IMR-90 (cell line): ENCODE data around the gene MDC1. TPM values are rescaled to one million over a fixed set of nuclear protein-coding genes. Genes with fewer than 3 reads are reported as not detected.
A peak's percentile ranks its signal among the peaks of the same experiment; 100 is the strongest.

Experiments used
- ATAC-seq: fragments of 200-7000 bp; cut with Tn5 transposase; 2 replicates; pipeline ENCODE4 v1.9.1; 2020; ENCODE audit warnings: low read depth, mild to moderate bottlenecking, moderate library complexity
- BruUV-seq: library from RNA; stranded (reverse); fragments of 400-500 nt; replicated peaks from 2 replicates; lab custom pipeline; 2021; lab: Mats Ljungman, UMichigan
- CTCF ChIA-PET: fragments of 300-600 bp; formaldehyde crosslinking; extraction: SDS; loops from one replicate; lab custom pipeline; 2021; ENCODE audit warnings: antibody characterized with exemption; lab: Yijun Ruan, JAX
- POLR2A ChIA-PET: fragments of 300-600 bp; sonication (Branson Sonifier 250); formaldehyde crosslinking; loops from one replicate; lab custom pipeline; 2022; ENCODE audit warnings: antibody characterized with exemption; ENCODE audit not compliant: unreplicated experiment; lab: Charles Lee
- DNase-seq: peaks from one replicate; pipeline ENCODE4 v3.0.0; 2013
- H2AFZ ChIP-seq: replicated peaks from 2 replicates; pipeline ENCODE3; 2013; ENCODE audit warnings: low read length, mild to moderate bottlenecking; ENCODE audit not compliant: poor library complexity
- H2AK5ac ChIP-seq: 2 replicates; pipeline ENCODE4 v1.6.1; 2013; ENCODE audit warnings: low read depth, low read length, inconsistent platforms
- H2AK9ac ChIP-seq: replicated peaks from 2 replicates; pipeline ENCODE3; 2013; ENCODE audit warnings: mild to moderate bottlenecking, low read depth, low read length, moderate library complexity; ENCODE audit not compliant: poor library complexity
- H2BK120ac ChIP-seq: 2 replicates; pipeline ENCODE4 v1.6.1; 2013; ENCODE audit warnings: low read depth, low read length, inconsistent platforms
- H2BK15ac ChIP-seq: 3 replicates; pipeline ENCODE4 v1.6.1; 2013; ENCODE audit warnings: low read depth, low read length, inconsistent platforms
- H2BK20ac ChIP-seq: 2 replicates; pipeline ENCODE4 v1.6.1; 2013; ENCODE audit warnings: low read depth, mild to moderate bottlenecking, inconsistent platforms, low read length, moderate library complexity
- H2BK5ac ChIP-seq: 2 replicates; pipeline ENCODE4 v1.6.1; 2013; ENCODE audit warnings: mild to moderate bottlenecking, low read depth, low read length, inconsistent platforms; ENCODE audit not compliant: poor library complexity, severe bottlenecking
- H3K14ac ChIP-seq: replicated peaks from 2 replicates; pipeline ENCODE4 v1.6.1; 2013; ENCODE audit warnings: low read depth, low read length, inconsistent platforms
- H3K18ac ChIP-seq: 2 replicates; pipeline ENCODE4 v1.6.1; 2013; ENCODE audit warnings: low read depth, low read length, control low read depth
- H3K23ac ChIP-seq: 2 replicates; pipeline ENCODE4 v1.6.1; 2013; ENCODE audit warnings: low read depth, low read length, inconsistent platforms
- H3K27ac ChIP-seq: 2 replicates; pipeline ENCODE4 v1.5.1; 2013; ENCODE audit warnings: mild to moderate bottlenecking, control low read depth, low read length; ENCODE audit not compliant: insufficient read depth
- H3K27me3 ChIP-seq: 2 replicates; pipeline ENCODE4 v1.6.1; 2013; ENCODE audit warnings: low read length; ENCODE audit not compliant: control insufficient read depth, insufficient read depth
- H3K36me3 ChIP-seq: 2 replicates; pipeline ENCODE4 v1.6.1; 2013; ENCODE audit warnings: low read length, mixed read lengths; ENCODE audit not compliant: control insufficient read depth, insufficient read depth
- H3K4ac ChIP-seq: 2 replicates; pipeline ENCODE4 v1.6.1; 2013; ENCODE audit warnings: low read depth, low read length, inconsistent platforms
- H3K4me1 ChIP-seq: 2 replicates; pipeline ENCODE4 v1.6.1; 2013; ENCODE audit warnings: low read length, mixed read lengths; ENCODE audit not compliant: control insufficient read depth, insufficient read depth
- H3K4me2 ChIP-seq: 2 replicates; pipeline ENCODE4 v1.6.1; 2013; ENCODE audit warnings: low read depth, mild to moderate bottlenecking, control low read depth, low read length, moderate library complexity
- H3K4me3 ChIP-seq: 2 replicates; pipeline ENCODE4 v1.5.1; 2013; ENCODE audit warnings: low read depth, mild to moderate bottlenecking, control low read depth, low read length, moderate library complexity; ENCODE audit not compliant: insufficient read depth
- H3K56ac ChIP-seq: 2 replicates; pipeline ENCODE4 v1.6.1; 2013; ENCODE audit warnings: low read length, inconsistent platforms; ENCODE audit not compliant: insufficient read depth; ENCODE audit errors: extremely low read depth
- H3K79me1 ChIP-seq, 2 experiments: 2 replicates each; pipeline ENCODE4 v1.6.1; 2013; ENCODE audit warnings: low read length in 2 of 2, inconsistent platforms in 1 of 2, low read depth in 1 of 2
- H3K9ac ChIP-seq: 2 replicates; pipeline ENCODE4 v1.6.1; 2013; ENCODE audit warnings: low read depth, low read length, control low read depth
- H3K9me1 ChIP-seq: 2 replicates; pipeline ENCODE4 v1.6.1; 2013; ENCODE audit warnings: low read length, inconsistent platforms; ENCODE audit not compliant: insufficient read depth
- H3K9me3 ChIP-seq: 2 replicates; pipeline ENCODE4 v1.6.1; 2013; ENCODE audit warnings: low read length; ENCODE audit not compliant: control insufficient read depth, insufficient read depth
- H4K20me1 ChIP-seq: 2 replicates; pipeline ENCODE4 v1.6.1; 2013; ENCODE audit warnings: low read length, inconsistent platforms; ENCODE audit not compliant: insufficient read depth
- H4K5ac ChIP-seq: 2 replicates; pipeline ENCODE4 v1.6.1; 2013; ENCODE audit warnings: mild to moderate bottlenecking, low read depth, low read length, control low read depth
- H4K8ac ChIP-seq, 2 experiments: 2 replicates each; pipeline ENCODE4 v1.6.1; 2013; ENCODE audit warnings: low read depth in 2 of 2, low read length in 2 of 2, control low read depth in 1 of 2, inconsistent platforms in 1 of 2
- H4K91ac ChIP-seq: 2 replicates; pipeline ENCODE4 v1.6.1; 2013; ENCODE audit warnings: low read depth, low read length, inconsistent platforms; ENCODE audit not compliant: insufficient read depth
- BHLHE40 ChIP-seq: fragments of 150-350 bp; IDR thresholded peaks from 2 replicates; pipeline ENCODE4 v1.6.1; 2016; ENCODE audit warnings: mild to moderate bottlenecking, low read depth, low read length
- FOS ChIP-seq: fragments of 150-350 bp; IDR thresholded peaks from 2 replicates; pipeline ENCODE4 v1.6.1; 2016; ENCODE audit warnings: low read depth, low read length
- MAFK ChIP-seq: IDR thresholded peaks from 2 replicates; pipeline ENCODE4 v1.6.1; 2012; ENCODE audit warnings: low read depth, low read length, improper control_type of control experiment
- MAZ ChIP-seq: IDR thresholded peaks from 2 replicates; pipeline ENCODE4 v1.6.1; 2012; ENCODE audit warnings: low read depth, mild to moderate bottlenecking, low read length, improper control_type of control experiment, moderate library complexity, borderline replicate concordance
- MXI1 ChIP-seq: IDR thresholded peaks from 2 replicates; pipeline ENCODE4 v1.6.1; 2012; ENCODE audit warnings: low read depth, mild to moderate bottlenecking, low read length, moderate library complexity, borderline replicate concordance
- NFE2L2 ChIP-seq: fragments of 150-350 bp; IDR thresholded peaks from 2 replicates; pipeline ENCODE4 v1.6.1; 2016; ENCODE audit warnings: low read depth, mild to moderate bottlenecking, low read length
- POLR2A ChIP-seq: IDR thresholded peaks from 2 replicates; pipeline ENCODE4 v1.6.1; 2012; ENCODE audit warnings: mild to moderate bottlenecking, low read depth, low read length
- WGBS, 2 experiments: methylation state at CpG; one replicate each; pipeline versions ENCODE4 v1.1.5 to v1.1.7; 2013; ENCODE audit warnings: missing lambda C conversion rate in 2 of 2; ENCODE audit not compliant: insufficient read length in 1 of 2; ENCODE audit errors: extremely low coverage in 2 of 2; 5-methylcytosine and 5-hydroxymethylcytosine counted together
- dilution Hi-C: fragments of 300-500 bp; cut with HindIII; formaldehyde crosslinking; loops from one replicate; pipeline ENCODE4 v1.14.3; 2018; ENCODE audit warnings: low sequenced_read_pairs; ENCODE audit not compliant: unreplicated experiment
- in situ Hi-C: fragments of 300-500 bp; cut with MboI; formaldehyde crosslinking; loops from 3 replicates; pipeline ENCODE4 v1.14.3; 2019; ENCODE audit warnings: low sequenced_read_pairs, inconsistent platforms, mixed read lengths
- intact Hi-C: fragments of 100-400 bp; cut with micrococcal nuclease; formaldehyde crosslinking; loops from 2 replicates; pipeline ENCODE4 v1.10.0; 2022
- polyA plus RNA-seq, 3 experiments: library from polyadenylated mRNA; depleted of rRNA; stranded (reverse); fragments of >200 nt; gene quantifications; 2 replicates each; pipeline ENCODE4 v1.2.3, GENCODE V29; 2012; ENCODE audit warnings: low replicate concordance in 1 of 3
- total RNA-seq: library from RNA; depleted of rRNA; stranded (reverse); fragments of >200 nt; gene quantifications from 2 replicates; pipeline ENCODE4 v1.2.3, GENCODE V29; 2012

MDC1 gene
- total and polyA plus RNA-seq, 2 of the 4 experiments (the other 2 are of a cell fraction): 4.5 to 12.1 TPM

- Histone ChIP-seq H3K14ac (no peak overlapping the region), H3K9me1 (no peaks in the 10 kb centered on the region), H2AK9ac (peak overlapping the region; percentile 29), H3K9me3 (no peaks in the 10 kb centered on the region), H2BK5ac (no peak overlapping the region), H4K20me1 (no peaks in the 10 kb centered on the region), H3K4me2 (no peak overlapping the region), H3K79me1 (peaks cover 2 to 4% of the 10 kb centered on the region in 2 experiments; a peak in 3 of 4 replicates), H2AFZ (no peak overlapping the region), H3K36me3 (peaks cover 73% of the 10 kb centered on the region), H3K18ac (no peak overlapping the region), H3K4me3 (no peak overlapping the region), H3K56ac (no peak overlapping the region), H4K8ac (no peak overlapping the region; a peak in 1 of 4 replicates), H3K4ac (no peak overlapping the region), H2BK15ac (no peak overlapping the region), H2BK20ac (no peak overlapping the region), H2BK120ac (no peak overlapping the region), H3K27ac (no peak overlapping the region), H2AK5ac (no peak overlapping the region), H4K5ac (no peak overlapping the region), H3K27me3 (no peaks in the 10 kb centered on the region), H3K4me1 (no peaks in the 10 kb centered on the region; the same call in 1 of the 2 replicates), H4K91ac (no peak overlapping the region), H3K9ac (no peak overlapping the region), H3K23ac (no peak overlapping the region)
- 94% methylated on average over 13 of the region's 19 CpGs; no CpG with 5 or more reads in 1 of the 2 experiments for WGBS, 2 experiments
- intact Hi-C loops (no loop called here), in situ Hi-C loops (no loop called here), dilution Hi-C loops (no loop called here)
- no peak for TF ChIP-seq BHLHE40
- no peak for TF ChIP-seq POLR2A
- TF ChIP-seq MXI1: no peak
- no peak for TF ChIP-seq FOS
- TF ChIP-seq NFE2L2: no peak
- TF ChIP-seq MAFK: peak; percentile 86
- no peak for TF ChIP-seq MAZ
- no TSS peak for BruUV-seq
- DNase-seq: no peak
- ChIA-PET POLR2A (no interaction called here), CTCF (no interaction called here)
- ATAC-seq: peak; percentile 6; the same call in 1 of the 2 replicates
Measured at GRCh38 chr6:30654798-30655742, 62.0 kb downstream of the MDC1 start.
